ENCODE results near the gene ARAP1. TPM values are rescaled to one million over a fixed set of nuclear protein-coding genes. Genes with fewer than 3 reads are reported as not detected.

ARAP1 gene
- total and polyA plus RNA-seq, 2 of the 8 experiments (the other 6 are each of a cell fraction or from before 2014, with no cell fraction given): 25.7 to 61.6 TPM

DNA sequence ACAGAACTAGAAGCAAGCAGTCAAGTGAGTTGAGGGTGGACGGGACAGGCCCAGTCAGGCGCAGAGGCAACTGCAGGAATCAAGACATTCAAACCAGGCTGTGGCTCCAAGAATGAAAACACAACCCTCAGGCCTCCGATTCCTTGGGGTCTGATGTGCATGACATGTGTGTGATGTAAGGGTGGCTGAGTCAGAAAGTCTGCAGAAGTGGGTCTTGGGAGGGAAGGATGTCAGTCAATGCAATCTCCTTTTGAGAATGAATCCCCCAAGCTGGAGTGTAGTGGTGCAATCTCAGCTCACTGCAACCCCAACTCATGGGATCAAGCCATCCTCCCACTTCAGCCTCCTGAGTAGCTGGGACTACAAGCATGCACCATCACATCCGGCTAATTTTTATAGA, 62.0 kb downstream of the ARAP1 start:
- H3K27me3 ChIP-seq (replicated peaks in 1 of 4; ENCODE audit: control insufficient read depth in 3 of 4, extremely low read depth in 1 of 4, insufficient read depth in 3 of 4, low read length in 3 of 4): no peaks in the 10 kb centered on the region
- peaks cover 3 to 17% (median 10%) of the 10 kb centered on the region in 4 experiments; a peak in 7 of 8 replicates for H3K36me3 ChIP-seq (ENCODE audit: control insufficient read depth in 2 of 4, insufficient read depth in 4 of 4, low read length in 3 of 4)
- no peak overlapping the region for H3K27ac ChIP-seq (ENCODE audit: low read depth, low read length)
- H2BK5ac ChIP-seq (ENCODE audit: low read depth, low read length): no peak overlapping the region
- H3K9me3 ChIP-seq (ENCODE audit: insufficient read depth in 2 of 2, low read depth in 1 of 2, low read length in 1 of 2): no peaks in the 10 kb centered on the region
- H3K18ac ChIP-seq (ENCODE audit: extremely low read depth, low read length): no peak overlapping the region
- H2BK12ac ChIP-seq (ENCODE audit: low read depth, low read length): no peak overlapping the region
- no peak overlapping the region for H3K14ac ChIP-seq (ENCODE audit: insufficient read length)
- no peak overlapping the region for H4K91ac ChIP-seq (replicated peaks; ENCODE audit: insufficient read length, low read length)
- no peaks in the 10 kb centered on the region for H3K79me2 ChIP-seq (ENCODE audit: control insufficient read depth in 1 of 2, insufficient read depth in 2 of 2, low read length in 2 of 2)
- H2AFZ ChIP-seq (ENCODE audit: low read length): no peak overlapping the region
- H3K23me2 ChIP-seq (ENCODE audit: low read depth, low read length): no peaks in the 10 kb centered on the region
- no peak overlapping the region for H3K4me2 ChIP-seq (ENCODE audit: insufficient read depth in 1 of 2, low read depth in 2 of 2, low read length in 2 of 2)
- no peak overlapping the region for H3K23ac ChIP-seq (ENCODE audit: insufficient read length)
- H4K8ac ChIP-seq (ENCODE audit: extremely low read depth, insufficient read depth, low read length): peak overlapping the region; percentile 3; the same call in 1 of the 2 replicates
- peaks cover 0 to 15% of the 10 kb centered on the region in 2 experiments for H4K20me1 ChIP-seq (replicated peaks in 1 of 2; ENCODE audit: control insufficient read depth in 1 of 2, insufficient read depth in 2 of 2, low read length in 2 of 2)
- no peak for FAIRE-seq
- H2AK5ac ChIP-seq (ENCODE audit: low read depth, low read length): no peak overlapping the region
- CTCF ChIA-PET (ENCODE audit: partially characterized antibody): interaction anchor here (0.6 to 2.4 kb wide), 4 partner anchors 23 to 90 kb away, joined by 3 to 8 read pairs (median 3); no protein-coding TSS in a partner anchor
- DNase-seq (ENCODE audit: low read depth in 1 of 2, low spot score in 2 of 2): no peak
- no peak overlapping the region for H3K9ac ChIP-seq (replicated peaks in 1 of 4; ENCODE audit: extremely low read depth in 1 of 4, low read depth in 3 of 4, low read length in 3 of 4)
- no peak overlapping the region for H2BK20ac ChIP-seq (ENCODE audit: low read length)
- WGBS, 2 experiments (ENCODE audit: extremely low coverage in 1 of 2, insufficient coverage in 1 of 2, insufficient read length in 1 of 2, insufficient replicate concordance in 2 of 2, low coverage in 1 of 2, low lambda C conversion rate in 2 of 2, missing lambda C conversion rate in 1 of 2): 93% methylated on average over 4 of the region's 4 CpGs; no CpG with 5 or more reads in 1 of the 2 experiments
- no peaks in the 10 kb centered on the region for H3K79me1 ChIP-seq (ENCODE audit: low read depth, low read length)
- no peaks in the 10 kb centered on the region for H3K4me1 ChIP-seq (replicated peaks in 1 of 4; ENCODE audit: control insufficient read depth in 3 of 4, insufficient read depth in 4 of 4, low read length in 3 of 4)
- H3K4ac ChIP-seq (replicated peaks; ENCODE audit: insufficient read length, low read depth, low read length): no peak overlapping the region
- no peak overlapping the region for H2BK120ac ChIP-seq (replicated peaks; ENCODE audit: low read depth, low read length)
- no peak overlapping the region for H4K5ac ChIP-seq (ENCODE audit: insufficient read length, low read depth, low read length)
- POLR2A ChIA-PET (ENCODE audit: partially characterized antibody): interaction anchor here (1.2 kb wide), 1 partner anchor 14 kb away, joined by 4 read pairs; no protein-coding TSS in a partner anchor
- no peak overlapping the region for H2BK15ac ChIP-seq (ENCODE audit: low read length)
- H3K4me3 ChIP-seq (ENCODE audit: extremely low read depth in 1 of 4, insufficient read depth in 2 of 4, low read depth in 3 of 4, low read length in 4 of 4): no peak overlapping the region
- no peak overlapping the region for H3K56ac ChIP-seq (replicated peaks; ENCODE audit: insufficient read length, low read depth, low read length)
- TF ChIP-seq SRF (IDR thresholded peaks at IDR 0.05; ENCODE audit: low read depth, low read length): no peak

All from H1 (cell line).